ENCODE results near the gene CALD1. TPM values are rescaled to one million over a fixed set of nuclear protein-coding genes. Genes with fewer than 3 reads are reported as not detected.

The CALD1 gene
- total RNA-seq, 1 donor from 2014 or later, result 389 TPM

DNA sequence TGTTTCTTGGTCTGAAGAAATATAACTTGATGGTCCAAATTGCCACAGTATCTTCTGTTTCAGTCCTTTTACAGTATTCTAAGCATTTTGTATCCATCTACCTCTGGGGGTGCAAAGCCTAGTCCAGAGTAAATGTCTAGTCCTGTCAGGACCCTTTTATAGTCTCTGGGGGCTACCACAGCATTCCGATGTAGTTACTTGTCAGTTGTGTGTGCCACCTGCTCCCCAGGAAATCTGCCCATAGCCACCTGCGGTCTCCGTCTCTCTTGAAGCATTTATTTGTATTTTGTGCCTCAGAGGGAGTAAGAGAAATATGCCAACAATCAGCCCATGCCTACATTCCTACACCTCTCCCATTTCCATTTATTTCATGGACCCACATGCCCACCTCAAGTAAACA, 219.7 kb downstream of the CALD1 start:
- DNase-seq (ENCODE audit: low spot score), result no peak

DNA sequence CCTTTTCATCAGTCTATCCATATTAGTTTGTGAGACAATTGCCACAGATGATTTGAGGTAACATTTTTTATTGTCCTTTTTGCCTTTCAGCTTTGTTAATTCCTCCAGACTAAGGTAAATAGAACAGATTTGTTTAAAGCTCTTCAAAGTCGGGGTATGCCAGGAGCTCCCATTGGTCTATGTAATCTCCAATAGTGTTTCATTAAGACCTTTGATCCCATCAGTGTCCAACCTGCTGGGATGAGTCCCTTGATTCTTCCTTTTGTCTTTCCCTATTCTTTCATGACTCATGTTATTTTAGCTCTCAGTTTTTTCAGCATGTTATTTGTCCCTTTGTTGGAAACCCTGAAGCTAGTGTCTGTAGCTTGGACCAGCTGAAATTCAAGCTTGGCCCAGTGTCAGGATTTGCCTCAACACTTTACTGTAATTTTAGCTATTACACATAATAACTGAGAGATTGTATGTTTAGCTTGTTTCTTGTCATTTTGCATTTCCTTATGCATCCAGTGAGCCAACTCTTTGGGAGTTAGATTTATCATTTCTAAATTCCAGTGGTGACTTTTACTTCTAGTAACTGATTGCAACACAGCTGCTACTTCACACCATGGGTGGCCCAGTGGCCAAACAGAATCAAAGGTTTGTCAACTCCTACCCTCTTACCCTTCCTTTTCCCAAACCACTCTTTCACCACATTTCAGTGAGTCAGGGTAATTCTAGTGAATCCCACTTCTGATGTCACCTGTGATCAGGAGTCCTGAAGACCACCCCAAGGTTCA, 222.1 kb downstream of the CALD1 start:
- no peak for DNase-seq (ENCODE audit: low spot score)

DNA sequence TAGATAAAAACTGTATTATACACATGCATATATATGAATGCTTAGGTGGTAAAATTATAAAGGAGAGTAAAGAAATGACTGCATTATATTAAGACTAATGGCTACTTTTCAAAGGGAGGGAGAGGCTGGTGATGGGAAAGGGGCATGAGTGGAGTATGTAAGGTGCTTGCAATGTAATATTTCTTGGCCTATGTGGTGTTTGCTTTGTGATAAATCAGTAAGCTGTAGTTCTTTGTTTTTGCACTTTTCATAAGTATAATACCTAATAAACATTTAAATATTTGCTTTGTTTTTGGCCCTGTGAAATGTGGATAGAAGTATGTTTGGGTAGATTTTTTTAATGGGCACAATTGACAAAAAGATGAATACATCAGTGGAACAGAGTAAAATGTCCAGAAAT, 232.8 kb downstream of the CALD1 start:
- DNase-seq (ENCODE audit: low spot score), result no peak

Other genes with a start within 250 kb of the CALD1 start
- gene AKR1B15, start 230.5 kb upstream of the CALD1 start, total RNA-seq, result 1.6 TPM
- gene BPGM, start 132.8 kb upstream of the CALD1 start, total RNA-seq, result 25.5 TPM
- gene AGBL3, start 206.9 kb downstream of the CALD1 start, total RNA-seq, result 3.9 TPM